OCI-LY3 (cell line): ENCODE results near the gene PLEKHO1.

Source experiments
- H2AFZ ChIP-seq: fragments of 200-600, 300-600 bp; shearing (Covaris generic); 2 replicates; pipeline ENCODE4 v1.6.0; 2014; ENCODE audit warnings: antibody characterized with exemption, low read depth, low read length
- H3K27ac ChIP-seq: fragments of 200-600, 300-600 bp; sonication (generic); 2 replicates; pipeline ENCODE4 v1.5.1; 2014; ENCODE audit warnings: mild to moderate bottlenecking, low read length, moderate library complexity, mixed read lengths
- H3K27me3 ChIP-seq: fragments of 200-600, 300-600 bp; sonication (generic); 2 replicates; pipeline ENCODE4 v1.6.1; 2014; ENCODE audit warnings: low read depth, low read length, mixed read lengths
- H3K36me3 ChIP-seq: fragments of 200-600, 300-600 bp; sonication (generic); replicated peaks from 2 replicates; pipeline ENCODE3; 2014; ENCODE audit warnings: low read depth, low read length, mixed read lengths
- H3K4me1 ChIP-seq: fragments of 300-600, 200-600 bp; sonication (generic); 2 replicates; pipeline ENCODE4 v1.6.1; 2014; ENCODE audit warnings: low read length, mixed read lengths
- H3K4me2 ChIP-seq: fragments of 200-600, 300-600 bp; sonication (generic); 2 replicates; pipeline ENCODE4 v1.6.1; 2014; ENCODE audit warnings: low read length, mixed read lengths
- H3K4me3 ChIP-seq: fragments of 300-600, 200-600 bp; sonication (generic); 2 replicates; pipeline ENCODE4 v1.5.1; 2014; ENCODE audit warnings: antibody characterized with exemption, mild to moderate bottlenecking, low read length, moderate library complexity
- H3K79me2 ChIP-seq: fragments of 300-600, 200-600 bp; shearing (Covaris generic); 2 replicates; pipeline ENCODE4 v1.6.1; 2014; ENCODE audit warnings: mild to moderate bottlenecking, low read length, mixed read lengths
- H3K9ac ChIP-seq: fragments of 300-600, 200-600 bp; shearing (Covaris generic); 2 replicates; pipeline ENCODE4 v1.6.0; 2014; ENCODE audit warnings: mild to moderate bottlenecking, low read length, moderate library complexity
- H3K9me3 ChIP-seq: fragments of 200-600, 300-600 bp; shearing (Covaris generic); 2 replicates; pipeline ENCODE4 v1.6.1; 2014; ENCODE audit warnings: low read length, mixed read lengths; ENCODE audit not compliant: insufficient read depth
- H4K20me1 ChIP-seq: fragments of 200-600, 300-600 bp; sonication (generic); 2 replicates; pipeline ENCODE4 v1.6.1; 2016; ENCODE audit warnings: low read length, mixed read lengths; ENCODE audit not compliant: insufficient read depth
- CTCF ChIP-seq: fragments of 200-600, 300-600 bp; sonication (generic); IDR thresholded peaks from 2 replicates; pipeline ENCODE4 v1.5.1; 2014; ENCODE audit warnings: antibody characterized with exemption, low read length, low read depth
- EZH2phosphoT487 ChIP-seq: fragments of 200-600 bp; shearing (Covaris generic); IDR thresholded peaks from 2 replicates; pipeline ENCODE4 v1.6.1; 2018; ENCODE audit warnings: antibody characterized with exemption, mixed run types, low read depth

Gene PLEKHO1

GRCh38 chr1:150159550-150159949 lies 9.8 kb downstream of the PLEKHO1 start:
- H4K20me1 ChIP-seq, result peaks cover 3% of the 10 kb centered on the region; the same call in 1 of the 2 replicates
- H3K9me3 ChIP-seq, result no peaks in the 10 kb centered on the region
- H3K4me3 ChIP-seq, result peak overlapping the region; percentile 72
- peak overlapping the region; percentile 96 for H3K4me2 ChIP-seq
- peaks cover 73% of the 10 kb centered on the region for H3K4me1 ChIP-seq
- TF ChIP-seq EZH2phosphoT487 (no peak), CTCF (no peak)
- peaks cover 66% of the 10 kb centered on the region for H3K36me3 ChIP-seq
- no peak overlapping the region for H2AFZ ChIP-seq
- H3K27ac ChIP-seq, result peak overlapping the region; percentile 94
- H3K79me2 ChIP-seq, result peaks cover 47% of the 10 kb centered on the region
- H3K27me3 ChIP-seq, result no peaks in the 10 kb centered on the region
- peak overlapping the region; percentile 86 for H3K9ac ChIP-seq

- Histone ChIP-seq H3K27ac (peak overlapping the region; percentile 94), H3K36me3 (peaks cover 50% of the 10 kb centered on the region), H3K79me2 (peaks cover 32% of the 10 kb centered on the region), H2AFZ (no peak overlapping the region), H3K9me3 (no peaks in the 10 kb centered on the region), H4K20me1 (no peaks in the 10 kb centered on the region), H3K9ac (peak overlapping the region; percentile 96), H3K4me3 (peak overlapping the region; percentile 69), H3K4me2 (peak overlapping the region; percentile 98), H3K4me1 (peaks cover 89% of the 10 kb centered on the region), H3K27me3 (no peaks in the 10 kb centered on the region)
- TF ChIP-seq EZH2phosphoT487 (no peak), CTCF (peak; percentile 14; the same call in 1 of the 2 replicates)
Measured at GRCh38 chr1:150160964-150161621, 11.4 kb downstream of the PLEKHO1 start.

- Histone ChIP-seq H4K20me1 (no peaks in the 10 kb centered on the region), H3K9ac (peak overlapping the region; percentile 96), H3K4me2 (peak overlapping the region; percentile 98)
Measured at GRCh38 chr1:150161747-150162581, 12.2 kb downstream of the PLEKHO1 start.

More at GRCh38 chr1:150161747-150162581, 12.2 kb downstream of the PLEKHO1 start:
- H3K27me3 ChIP-seq, result no peaks in the 10 kb centered on the region
- H3K27ac ChIP-seq, result peak overlapping the region; percentile 94
- peaks cover 41% of the 10 kb centered on the region for H3K36me3 ChIP-seq
- no peaks in the 10 kb centered on the region for H3K9me3 ChIP-seq
- TF ChIP-seq CTCF, result peak; percentile 52
- no peak for TF ChIP-seq EZH2phosphoT487
- H3K4me3 ChIP-seq, result peak overlapping the region; percentile 69
- no peak overlapping the region for H2AFZ ChIP-seq
- H3K79me2 ChIP-seq, result peaks cover 31% of the 10 kb centered on the region
- peaks cover 97% of the 10 kb centered on the region for H3K4me1 ChIP-seq
